HCT116 (cell line): ENCODE results near the gene MMADHC. TPM values are rescaled to one million over a fixed set of nuclear protein-coding genes. Genes with fewer than 3 reads are reported as not detected.

Source experiments
- ATAC-seq: fragments of 200-7000 bp; cut with Tn5 transposase; 2 replicates; pipeline ENCODE4 v1.9.1; 2020; ENCODE audit warnings: mild to moderate bottlenecking, moderate library complexity
- BruUV-seq: library from RNA; stranded (reverse); fragments of 400-500 nt; replicated peaks from 2 replicates; lab custom pipeline; 2021; lab: Mats Ljungman, UMichigan
- CTCF ChIA-PET: fragments of 300-600 bp; sonication (Branson Sonifier 250); formaldehyde crosslinking; loops from one replicate; lab custom pipeline; 2021; ENCODE audit warnings: antibody characterized with exemption; lab: Charles Lee
- POLR2A ChIA-PET: fragments of 300-600, 350-600 bp; sonication (Branson Sonifier 250); formaldehyde crosslinking; loops from one replicate; lab custom pipeline; 2021; ENCODE audit warnings: antibody characterized with exemption; lab: Charles Lee
- RAD21 ChIA-PET, 2 experiments: fragments of 300-600 bp; sonication (Branson Sonifier 250); formaldehyde crosslinking; loops; one replicate each; lab custom pipeline; 2023; ENCODE audit warnings: low total read pairs in 2 of 2; ENCODE audit not compliant: uncharacterized antibody in 2 of 2, unreplicated experiment in 2 of 2, low non-redundant PET in 1 of 2; lab: Charles Lee
- DNase-seq: peaks from one replicate; pipeline ENCODE4 v3.0.0-alpha.2; 2010; ENCODE audit warnings: low read depth, low spot score
- H2AFZ ChIP-seq: fragments of 200-600 bp; shearing (Covaris generic), sonication (generic); 2 replicates; pipeline ENCODE4 v1.6.1; 2017; ENCODE audit warnings: low read depth, mixed run types, mixed read lengths, antibody characterized with exemption, low read length; ENCODE audit not compliant: poor library complexity, severe bottlenecking
- H3K27ac ChIP-seq: 2 replicates; pipeline ENCODE4 v1.5.1; 2012; ENCODE audit warnings: low read depth, low read length
- H3K27me3 ChIP-seq: fragments of 200-600 bp; sonication (generic); 2 replicates; pipeline ENCODE4 v1.6.1; 2016; ENCODE audit warnings: mixed run types, low read length, mixed read lengths; ENCODE audit not compliant: insufficient read depth
- H3K36me3 ChIP-seq, 2 experiments: fragments of 200-500 bp in 1 of 2; fragments of 200-600 bp in 1 of 2; sonication (Bioruptor generic) in 1 of 2; sonication (generic) in 1 of 2; 2 replicates each; pipeline versions ENCODE4 v1.5.1 to v1.6.1; 2014 to 2016; ENCODE audit warnings: low read length in 2 of 2, inconsistent platforms in 1 of 2, mixed read lengths in 1 of 2, mixed run types in 1 of 2; ENCODE audit not compliant: insufficient read depth in 2 of 2, control insufficient read depth in 1 of 2
- H3K4me1 ChIP-seq, 2 experiments: fragments of 200-600 bp in 1 of 2; sonication (generic) in 1 of 2; 2 replicates each; pipeline versions ENCODE4 v1.5.1 to v1.6.1; 2012 to 2017; ENCODE audit warnings: low read length in 2 of 2, inconsistent platforms in 1 of 2, mild to moderate bottlenecking in 1 of 2, mixed read lengths in 1 of 2, mixed run types in 1 of 2, moderate library complexity in 1 of 2; ENCODE audit not compliant: insufficient read depth in 2 of 2, control insufficient read depth in 1 of 2
- H3K4me2 ChIP-seq: fragments of 200-600 bp; sonication (generic); 2 replicates; pipeline ENCODE4 v1.6.1; 2017; ENCODE audit warnings: mixed run types, low read length, mixed read lengths
- H3K4me3 ChIP-seq, 2 experiments: fragments of 200-600 bp in 1 of 2; sonication (generic) in 1 of 2; replicated peaks in 1 of 2; 2 replicates each; pipeline ENCODE4 v1.5.1; 2011 to 2016; ENCODE audit warnings: low read length in 2 of 2, control low read depth in 1 of 2, low read depth in 1 of 2, mild to moderate bottlenecking in 1 of 2, mixed read lengths in 1 of 2, mixed run types in 1 of 2
- H3K79me2 ChIP-seq: fragments of 200-600 bp; sonication (generic); 2 replicates; pipeline ENCODE4 v1.6.1; 2017; ENCODE audit warnings: mild to moderate bottlenecking, mixed run types, low read length, moderate library complexity, mixed read lengths; ENCODE audit not compliant: insufficient read depth
- H3K9ac ChIP-seq: fragments of 200-600 bp; sonication (generic); 2 replicates; pipeline ENCODE4 v1.6.1; 2016; ENCODE audit warnings: low read length, mixed read lengths
- H3K9me2 ChIP-seq: fragments of 200-600 bp; sonication (generic), shearing (Covaris generic); 2 replicates; pipeline ENCODE4 v1.6.1; 2017; ENCODE audit warnings: mixed run types, mild to moderate bottlenecking, moderate library complexity; ENCODE audit not compliant: insufficient read depth
- H3K9me3 ChIP-seq, 2 experiments: fragments of 200-500 bp in 1 of 2; fragments of 200-600 bp in 1 of 2; sonication (Bioruptor generic) in 1 of 2; sonication (generic) in 1 of 2; 2 replicates each; pipeline ENCODE4 v1.6.1; 2014 to 2017; ENCODE audit warnings: low read length in 2 of 2, mixed read lengths in 2 of 2, inconsistent platforms in 1 of 2, low read depth in 1 of 2, mild to moderate bottlenecking in 1 of 2, mixed run types in 1 of 2, moderate library complexity in 1 of 2; ENCODE audit not compliant: control insufficient read depth in 1 of 2, insufficient read depth in 1 of 2
- H4K20me1 ChIP-seq: fragments of 200-600 bp; sonication (generic), shearing (Covaris generic); 2 replicates; pipeline ENCODE4 v1.6.1; 2017; ENCODE audit warnings: mixed run types, mild to moderate bottlenecking, moderate library complexity; ENCODE audit not compliant: insufficient read depth
- CTCF ChIP-seq, 3 experiments: fragments of 200-600 bp in 1 of 3; sonication (generic) in 1 of 3; IDR thresholded peaks in 2 of 3; conservative IDR thresholded peaks in 1 of 3; 2 replicates each; pipeline ENCODE4 v1.5.1; 2012 to 2017; ENCODE audit warnings: low read depth in 2 of 3, low read length in 2 of 3, antibody characterized with exemption in 1 of 3, borderline replicate concordance in 1 of 3, control low read depth in 1 of 3, mild to moderate bottlenecking in 1 of 3, mixed read lengths in 1 of 3, mixed run types in 1 of 3, moderate library complexity in 1 of 3; ENCODE audit not compliant: insufficient read depth in 1 of 3
- ELF1 ChIP-seq: IDR thresholded peaks from 2 replicates; pipeline ENCODE4 v1.6.1; 2012; ENCODE audit warnings: low read depth, borderline replicate concordance
- RAD21 ChIP-seq: IDR thresholded peaks from 2 replicates; pipeline ENCODE4 v1.6.1; 2012; ENCODE audit warnings: low read depth, mild to moderate bottlenecking
- SIN3A ChIP-seq: IDR thresholded peaks from 2 replicates; pipeline ENCODE4 v1.6.1; 2012; ENCODE audit warnings: low read depth
- ZBTB33 ChIP-seq: IDR thresholded peaks from 2 replicates; pipeline ENCODE4 v1.6.1; 2011; ENCODE audit warnings: mild to moderate bottlenecking, low read length, moderate library complexity; ENCODE audit not compliant: insufficient replicate concordance; ENCODE audit errors: extremely low read depth
- intact Hi-C: fragments of 100-400 bp; cut with micrococcal nuclease; formaldehyde crosslinking; loops from 2 replicates; pipeline ENCODE4 v1.10.0; 2022
- total RNA-seq: library from RNA; stranded (reverse); gene quantifications from one replicate; pipeline ENCODE4 v1.2.1, GENCODE V29; 2021; ENCODE audit not compliant: unreplicated experiment

The MMADHC gene
- total RNA-seq, 1 experiment from 2014 or later, result 135 TPM

- TF ChIP-seq ZBTB33 (no peak), CTCF (IDR thresholded peaks at IDR 0.05 in 2 of 3, conservative IDR thresholded peaks at IDR 0.05 in 1 of 3; ENCODE audit: borderline replicate concordance in 1 of 3, insufficient read depth in 1 of 3, low read depth in 2 of 3, low read length in 2 of 3) (peak; percentile 73 to 82 (median 76); a peak in 5 of 6 replicates), RAD21 (peak; percentile 92), SIN3A (no peak)
These were observed 10.2 kb upstream of the MMADHC start (continued) for GRCh38 chr2:149597668-149598326.

GRCh38 chr2:149597050-149597667 lies 9.6 kb upstream of the MMADHC start:
- Histone ChIP-seq H3K4me1 (peaks cover 0 to 10% of the 10 kb centered on the region in 2 experiments; a peak in 2 of 4 replicates), H3K4me2 (peak overlapping the region; percentile 46), H4K20me1 (no peaks in the 10 kb centered on the region), H3K79me2 (no peaks in the 10 kb centered on the region), H3K9ac (no peak overlapping the region), H3K27ac (no peak overlapping the region), H3K36me3 (no peaks in the 10 kb centered on the region), H3K9me2 (no peaks in the 10 kb centered on the region), H3K27me3 (no peaks in the 10 kb centered on the region), H3K4me3 (no peak overlapping the region), H3K9me3 (peaks cover 0 to 8% of the 10 kb centered on the region in 2 experiments; a peak in 1 of 4 replicates), H2AFZ (peak overlapping the region; percentile 85)
- ChIA-PET CTCF (interaction anchor here (1.5 to 1.7 kb wide), 2 partner anchors 1014 to 1641 kb away, joined by 3 to 12 read pairs; no protein-coding TSS in a partner anchor), POLR2A (no interaction called here), RAD21 (no interaction called here)
- intact Hi-C loops, result loop anchor here (1.0 to 10.0 kb wide), 5 partner anchors 118 to 1818 kb away; partner anchors contain the start of gene RND3
- DNase-seq, result no peak
- TF ChIP-seq ELF1, result no peak
- no peak for TF ChIP-seq RAD21
- BruUV-seq, result no TSS peak
- ATAC-seq, result no peak; the same call in 1 of the 2 replicates
